ENCODE data around the gene PTPN11.

The PTPN11 gene

GRCh38 chr12:112393328-112393727 is 25.4 kb upstream of the PTPN11 start:
- Histone ChIP-seq H2BK12ac (ENCODE audit: low read length) (no peak overlapping the region), H3K4me3 (ENCODE audit: low read depth, low read length) (no peak overlapping the region), H3K79me2 (ENCODE audit: control insufficient read depth, insufficient read depth, low read length, poor library complexity) (no peaks in the 10 kb centered on the region), H3K4ac (ENCODE audit: low read depth, low read length) (no peak overlapping the region), H3K27me3 (ENCODE audit: insufficient read depth, low read length) (no peaks in the 10 kb centered on the region), H3K9me3 (ENCODE audit: insufficient read depth, low read depth, low read length) (no peaks in the 10 kb centered on the region), H3K27ac (ENCODE audit: low read depth, low read length) (no peak overlapping the region), H3K23ac (ENCODE audit: low read length) (no peak overlapping the region), H3K4me1 (ENCODE audit: control insufficient read depth in 1 of 2, insufficient read depth in 2 of 2, low read length in 2 of 2) (no peaks in the 10 kb centered on the region), H3K14ac (ENCODE audit: low read length) (no peak overlapping the region), H4K91ac (ENCODE audit: low read depth, low read length) (no peak overlapping the region), H4K12ac (ENCODE audit: low read depth, low read length) (no peak overlapping the region), H2BK5ac (ENCODE audit: low read depth, low read length, poor library complexity) (no peak overlapping the region), H3K9ac (ENCODE audit: low read length) (no peak overlapping the region), H3K79me1 (ENCODE audit: low read length) (no peaks in the 10 kb centered on the region), H2BK120ac (ENCODE audit: insufficient read depth, low read length, poor library complexity) (no peak overlapping the region), H2AK5ac (ENCODE audit: low read length) (no peak overlapping the region), H2AFZ (ENCODE audit: insufficient read depth, low read length, poor library complexity) (no peak overlapping the region), H3K18ac (ENCODE audit: low read length) (no peak overlapping the region), H3K4me2 (ENCODE audit: low read length) (no peak overlapping the region), H3K36me3 (ENCODE audit: control insufficient read depth in 1 of 2, insufficient read depth in 2 of 2, low read length in 2 of 2) (no peaks in the 10 kb centered on the region), H4K8ac (ENCODE audit: low read depth, low read length) (no peak overlapping the region)
- no peak for DNase-seq
- no CpG with 5 or more reads among the region's 1 CpG for WGBS (ENCODE audit: extremely low coverage, insufficient coverage, insufficient read length)

GRCh38 chr12:112401054-112401453 is 17.7 kb upstream of the PTPN11 start:
- no peak overlapping the region for H2AK5ac ChIP-seq (ENCODE audit: low read length)

GRCh38 chr12:112401903-112402498 is 16.7 kb upstream of the PTPN11 start:
- no peak overlapping the region for H2BK12ac ChIP-seq (ENCODE audit: low read length)
- H3K14ac ChIP-seq (ENCODE audit: low read length): no peak overlapping the region
- no peak overlapping the region for H2BK120ac ChIP-seq (ENCODE audit: insufficient read depth, low read length, poor library complexity)
- H3K4me2 ChIP-seq (ENCODE audit: low read length): no peak overlapping the region
- no peaks in the 10 kb centered on the region for H3K79me2 ChIP-seq (ENCODE audit: control insufficient read depth, insufficient read depth, low read length, poor library complexity)
- no peak overlapping the region for H4K12ac ChIP-seq (ENCODE audit: low read depth, low read length)
- DNase-seq: no peak
- H3K4me1 ChIP-seq (ENCODE audit: control insufficient read depth in 1 of 2, insufficient read depth in 2 of 2, low read length in 2 of 2): no peaks in the 10 kb centered on the region
- no peaks in the 10 kb centered on the region for H3K27me3 ChIP-seq (ENCODE audit: insufficient read depth, low read length)
- no peak overlapping the region for H3K27ac ChIP-seq (ENCODE audit: low read depth, low read length)
- no peak overlapping the region for H3K4ac ChIP-seq (ENCODE audit: low read depth, low read length)
- no peak overlapping the region for H4K8ac ChIP-seq (ENCODE audit: low read depth, low read length)
- no peaks in the 10 kb centered on the region for H3K9me3 ChIP-seq (ENCODE audit: insufficient read depth, low read depth, low read length)
- no CpG with 5 or more reads among the region's 5 CpGs for WGBS (ENCODE audit: extremely low coverage, insufficient coverage, insufficient read length)
- no peak overlapping the region for H3K18ac ChIP-seq (ENCODE audit: low read length)
- H2AFZ ChIP-seq (ENCODE audit: insufficient read depth, low read length, poor library complexity): no peak overlapping the region
- H3K36me3 ChIP-seq (ENCODE audit: control insufficient read depth in 1 of 2, insufficient read depth in 2 of 2, low read length in 2 of 2): peaks cover 10 to 25% of the 10 kb centered on the region in 2 experiments
- no peak overlapping the region for H3K9ac ChIP-seq (ENCODE audit: low read length)
- no peak overlapping the region for H4K91ac ChIP-seq (ENCODE audit: low read depth, low read length)
- H3K79me1 ChIP-seq (ENCODE audit: low read length): no peaks in the 10 kb centered on the region
- H3K23ac ChIP-seq (ENCODE audit: low read length): no peak overlapping the region
- H2AK5ac ChIP-seq (ENCODE audit: low read length): no peak overlapping the region
- no peak overlapping the region for H3K4me3 ChIP-seq (ENCODE audit: low read depth, low read length)
- no peak overlapping the region for H2BK5ac ChIP-seq (ENCODE audit: low read depth, low read length, poor library complexity)

More at GRCh38 chr12:112401054-112401453, 17.7 kb upstream of the PTPN11 start:
- Histone ChIP-seq H3K27ac (ENCODE audit: low read depth, low read length) (no peak overlapping the region), H2BK12ac (ENCODE audit: low read length) (no peak overlapping the region), H3K79me2 (ENCODE audit: control insufficient read depth, insufficient read depth, low read length, poor library complexity) (no peaks in the 10 kb centered on the region), H3K4me2 (ENCODE audit: low read length) (no peak overlapping the region), H3K18ac (ENCODE audit: low read length) (no peak overlapping the region), H3K4me3 (ENCODE audit: low read depth, low read length) (no peak overlapping the region), H3K4me1 (ENCODE audit: control insufficient read depth in 1 of 2, insufficient read depth in 2 of 2, low read length in 2 of 2) (no peaks in the 10 kb centered on the region), H4K8ac (ENCODE audit: low read depth, low read length) (no peak overlapping the region), H3K27me3 (ENCODE audit: insufficient read depth, low read length) (no peaks in the 10 kb centered on the region), H2AFZ (ENCODE audit: insufficient read depth, low read length, poor library complexity) (no peak overlapping the region), H3K9me3 (ENCODE audit: insufficient read depth, low read depth, low read length) (no peaks in the 10 kb centered on the region), H2BK120ac (ENCODE audit: insufficient read depth, low read length, poor library complexity) (no peak overlapping the region), H4K12ac (ENCODE audit: low read depth, low read length) (no peak overlapping the region), H2BK5ac (ENCODE audit: low read depth, low read length, poor library complexity) (no peak overlapping the region), H3K9ac (ENCODE audit: low read length) (no peak overlapping the region), H3K36me3 (ENCODE audit: control insufficient read depth in 1 of 2, insufficient read depth in 2 of 2, low read length in 2 of 2) (peaks cover 6 to 17% of the 10 kb centered on the region in 2 experiments), H4K91ac (ENCODE audit: low read depth, low read length) (no peak overlapping the region), H3K4ac (ENCODE audit: low read depth, low read length) (no peak overlapping the region), H3K23ac (ENCODE audit: low read length) (no peak overlapping the region), H3K14ac (ENCODE audit: low read length) (no peak overlapping the region), H3K79me1 (ENCODE audit: low read length) (no peaks in the 10 kb centered on the region)
- no CpG with 5 or more reads among the region's 5 CpGs for WGBS (ENCODE audit: extremely low coverage, insufficient coverage, insufficient read length)
- DNase-seq: no peak

- WGBS (ENCODE audit: extremely low coverage, insufficient coverage, insufficient read length): no CpG with 5 or more reads among the region's 11 CpGs
- Histone ChIP-seq H3K23ac (ENCODE audit: low read length) (no peak overlapping the region), H3K14ac (ENCODE audit: low read length) (no peak overlapping the region), H3K79me2 (ENCODE audit: control insufficient read depth, insufficient read depth, low read length, poor library complexity) (peaks cover 5% of the 10 kb centered on the region), H3K9me3 (ENCODE audit: insufficient read depth, low read depth, low read length) (no peaks in the 10 kb centered on the region), H3K27me3 (ENCODE audit: insufficient read depth, low read length) (no peaks in the 10 kb centered on the region), H2BK120ac (ENCODE audit: insufficient read depth, low read length, poor library complexity) (no peak overlapping the region), H3K18ac (ENCODE audit: low read length) (no peak overlapping the region), H2BK12ac (ENCODE audit: low read length) (no peak overlapping the region), H3K27ac (ENCODE audit: low read depth, low read length) (no peak overlapping the region), H3K4ac (ENCODE audit: low read depth, low read length) (no peak overlapping the region), H3K79me1 (ENCODE audit: low read length) (peaks cover 5% of the 10 kb centered on the region), H3K4me3 (ENCODE audit: low read depth, low read length) (no peak overlapping the region), H3K9ac (ENCODE audit: low read length) (no peak overlapping the region), H2BK5ac (ENCODE audit: low read depth, low read length, poor library complexity) (no peak overlapping the region), H4K8ac (ENCODE audit: low read depth, low read length) (no peak overlapping the region), H4K12ac (ENCODE audit: low read depth, low read length) (no peak overlapping the region), H2AFZ (ENCODE audit: insufficient read depth, low read length, poor library complexity) (no peak overlapping the region), H2AK5ac (ENCODE audit: low read length) (no peak overlapping the region), H3K4me1 (ENCODE audit: control insufficient read depth in 1 of 2, insufficient read depth in 2 of 2, low read length in 2 of 2) (peaks cover 0 to 3% of the 10 kb centered on the region in 2 experiments), H3K4me2 (ENCODE audit: low read length) (peak overlapping the region; percentile 26), H3K36me3 (ENCODE audit: control insufficient read depth in 1 of 2, insufficient read depth in 2 of 2, low read length in 2 of 2) (peaks cover 13 to 36% of the 10 kb centered on the region in 2 experiments), H4K91ac (ENCODE audit: low read depth, low read length) (no peak overlapping the region)
- no peak for DNase-seq
These were observed 11.9 kb upstream of the PTPN11 start for GRCh38 chr12:112406519-112407488.

Data from trophoblast cell (in vitro differentiated cells and primary cell).